Smooth muscle cell (in vitro differentiated cells): ENCODE measurements around the gene DCAF11. TPM values are rescaled to one million over a fixed set of nuclear protein-coding genes. Genes with fewer than 3 reads are reported as not detected.

Source experiments
- DNase-seq: peaks from one replicate; lab custom pipeline; 2025; ENCODE audit not compliant: unreplicated experiment; lab: John Stamatoyannopoulos, UW
- H2AFZ ChIP-seq: fragments of 200-600 bp; sonication (generic); 2 replicates; pipeline ENCODE4 v1.6.0; 2016; ENCODE audit warnings: antibody characterized with exemption, low read depth, mild to moderate bottlenecking
- H3F3A ChIP-seq: fragments of 200-600 bp; sonication (generic); 2 replicates; pipeline ENCODE4 v1.6.0; 2017; ENCODE audit warnings: antibody characterized with exemption, low read depth
- H3K27ac ChIP-seq: fragments of 200-600 bp; sonication (generic); 2 replicates; pipeline ENCODE4 v1.5.1; 2016; ENCODE audit warnings: low read depth, mild to moderate bottlenecking
- H3K27me3 ChIP-seq: fragments of 200-600 bp; sonication (generic); 2 replicates; pipeline ENCODE4 v1.6.1; 2016; ENCODE audit warnings: low read depth, mild to moderate bottlenecking
- H3K36me3 ChIP-seq: fragments of 200-600 bp; sonication (generic); 2 replicates; pipeline ENCODE4 v1.5.1; 2016; ENCODE audit warnings: low read depth
- H3K4me1 ChIP-seq: fragments of 200-600 bp; sonication (generic); 2 replicates; pipeline ENCODE4 v1.5.1; 2016; ENCODE audit warnings: low read depth
- H3K4me2 ChIP-seq: fragments of 200-600 bp; sonication (generic); 2 replicates; pipeline ENCODE4 v1.6.0; 2016; ENCODE audit warnings: mild to moderate bottlenecking
- H3K4me3 ChIP-seq: fragments of 200-600 bp; sonication (generic); 2 replicates; pipeline ENCODE4 v1.5.1; 2016; ENCODE audit warnings: mild to moderate bottlenecking
- H3K79me2 ChIP-seq: fragments of 200-600 bp; sonication (generic); 2 replicates; pipeline ENCODE4 v1.6.0; 2016; ENCODE audit warnings: low read depth, mild to moderate bottlenecking
- H3K9ac ChIP-seq: fragments of 200-600 bp; sonication (generic); 2 replicates; pipeline ENCODE4 v1.6.0; 2016; ENCODE audit warnings: low read depth
- H3K9me3 ChIP-seq: fragments of 200-600 bp; sonication (generic); replicated peaks from 2 replicates; pipeline ENCODE4 v1.5.1; 2016; ENCODE audit warnings: low read depth
- H4K20me1 ChIP-seq: fragments of 200-600 bp; sonication (generic); 2 replicates; pipeline ENCODE4 v1.6.0; 2016; ENCODE audit warnings: low read depth
- CTCF ChIP-seq: fragments of 200-600 bp; sonication (generic); IDR thresholded peaks from 2 replicates; pipeline ENCODE4 v1.5.1; 2017; ENCODE audit warnings: borderline replicate concordance, mild to moderate bottlenecking, antibody characterized with exemption; ENCODE audit not compliant: insufficient read depth, poor library complexity, severe bottlenecking
- WGBS: methylation state at CpG from one replicate; pipeline ENCODE4 v1.1.7; 2016; ENCODE audit warnings: low lambda C conversion rate; 5-methylcytosine and 5-hydroxymethylcytosine counted together
- polyA plus RNA-seq: library from polyadenylated mRNA; unstranded; fragments of >200 nt; fragmentation: Nextera tagmentation; extraction: Ambion mirVana; gene quantifications from 2 replicates; pipeline ENCODE4 v1.2.1, GENCODE V29; 2016
- total RNA-seq: library from RNA; depleted of rRNA; stranded (reverse); fragments of >200 nt; gene quantifications from 2 replicates; pipeline ENCODE4 v1.2.3, GENCODE V29; 2014

The DCAF11 gene
- total and polyA plus RNA-seq, 2 experiments from 2014 or later: 39.3 to 43.6 TPM

- Histone ChIP-seq H3K27me3 (peaks cover 30% of the 10 kb centered on the region), H3K9ac (no peak overlapping the region), H3K36me3 (no peaks in the 10 kb centered on the region), H3K4me1 (peaks cover 17% of the 10 kb centered on the region), H3K9me3 (no peaks in the 10 kb centered on the region), H3K27ac (no peak overlapping the region), H3F3A (no peaks in the 10 kb centered on the region), H3K4me3 (no peak overlapping the region), H4K20me1 (no peaks in the 10 kb centered on the region), H3K79me2 (no peaks in the 10 kb centered on the region), H3K4me2 (no peak overlapping the region), H2AFZ (no peak overlapping the region)
- DNase-seq: no peak
- WGBS: 75% methylated on average over 6 of the region's 6 CpGs
- TF ChIP-seq CTCF: no peak
Observed at GRCh38 chr14:24080142-24080530, 34.4 kb upstream of the DCAF11 start.

- no peak for DNase-seq
- Histone ChIP-seq H3K4me1 (peaks cover 17% of the 10 kb centered on the region), H2AFZ (peak overlapping the region; percentile 90), H3K4me3 (peak overlapping the region; percentile 75), H3K9ac (no peak overlapping the region), H3K36me3 (no peaks in the 10 kb centered on the region), H3K27me3 (peaks cover 30% of the 10 kb centered on the region), H4K20me1 (no peaks in the 10 kb centered on the region), H3F3A (no peaks in the 10 kb centered on the region), H3K4me2 (peak overlapping the region; percentile 92), H3K79me2 (no peaks in the 10 kb centered on the region), H3K9me3 (no peaks in the 10 kb centered on the region), H3K27ac (no peak overlapping the region)
- no peak for TF ChIP-seq CTCF
- WGBS: 2% methylated on average over 62 of the region's 74 CpGs
Observed at GRCh38 chr14:24080888-24081738, 33.5 kb upstream of the DCAF11 start.

- H3F3A ChIP-seq: no peaks in the 10 kb centered on the region
Observed at GRCh38 chr14:24081739-24082211, 32.8 kb upstream of the DCAF11 start.

More at GRCh38 chr14:24081739-24082211, 32.8 kb upstream of the DCAF11 start:
- H3K9me3 ChIP-seq: no peaks in the 10 kb centered on the region
- H3K27ac ChIP-seq: no peak overlapping the region
- no peak for TF ChIP-seq CTCF
- H3K4me2 ChIP-seq: peak overlapping the region; percentile 92
- no peak for DNase-seq
- H3K36me3 ChIP-seq: no peaks in the 10 kb centered on the region
- H4K20me1 ChIP-seq: no peaks in the 10 kb centered on the region
- peak overlapping the region; percentile 90 for H2AFZ ChIP-seq
- WGBS: 31% methylated on average over 14 of the region's 26 CpGs
- H3K79me2 ChIP-seq: no peaks in the 10 kb centered on the region
- peak overlapping the region; percentile 75 for H3K4me3 ChIP-seq
- H3K9ac ChIP-seq: no peak overlapping the region
- H3K27me3 ChIP-seq: peaks cover 30% of the 10 kb centered on the region
- peaks cover 21% of the 10 kb centered on the region for H3K4me1 ChIP-seq
